Measurements from ENCODE around the gene NTRK3.

DNA sequence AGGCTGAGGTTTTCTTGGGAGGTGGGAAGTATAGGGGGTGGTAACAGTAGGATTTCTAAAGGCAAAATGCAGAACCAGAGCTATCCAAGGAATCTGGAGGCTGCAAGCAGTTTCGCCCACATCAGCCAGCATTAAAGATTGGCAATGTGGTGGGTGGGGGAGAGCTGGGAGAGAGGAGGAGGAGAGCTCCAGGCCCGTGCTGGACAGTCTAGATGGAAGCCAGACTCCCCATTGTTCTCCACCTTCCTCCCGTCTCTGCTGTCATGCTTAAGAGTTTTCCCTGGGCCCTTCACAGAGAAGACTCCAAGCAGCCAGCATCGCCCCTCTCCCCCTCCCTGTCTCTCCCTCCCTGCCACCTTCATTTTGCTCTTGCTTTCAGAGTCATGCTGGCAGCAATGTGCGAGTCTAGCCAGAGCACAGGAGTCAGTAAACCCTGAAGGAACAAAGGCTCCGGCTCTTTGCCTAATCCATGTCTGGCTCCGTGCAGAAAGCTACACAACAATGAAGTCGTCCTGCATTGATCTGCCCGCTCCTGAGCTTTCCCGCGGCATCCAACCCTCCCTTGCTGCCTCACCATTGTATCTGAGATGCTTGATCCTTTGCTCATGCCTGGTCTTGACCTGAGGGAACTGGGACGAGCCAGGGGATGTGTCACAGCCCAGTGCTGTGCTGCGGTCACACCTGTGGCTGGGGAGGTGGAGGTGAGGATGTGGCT lies 282.9 kb downstream of the NTRK3 start:
- TF ChIP-seq CTCF (conservative IDR thresholded peaks at IDR 0.05) (no peak), EZH2 (IDR thresholded peaks at IDR 0.05; ENCODE audit: low read depth) (no peak)

Measured in PC-9 (cell line).